HepG2 (cell line): ENCODE data around the gene DALRD3. TPM values are rescaled to one million over a fixed set of nuclear protein-coding genes. Genes with fewer than 3 reads are reported as not detected.

Experiments used
- ATF1 ChIP-seq: IDR thresholded peaks from 2 replicates; pipeline ENCODE4 v1.6.1; 2016; ENCODE audit warnings: mild to moderate bottlenecking, control low read depth
- BRCA1 ChIP-seq: sonication (generic); formaldehyde crosslinking; IDR thresholded peaks from 2 replicates; pipeline ENCODE4 v1.4.0; 2020; ENCODE audit warnings: missing genetic modification reagents
- CEBPZ ChIP-seq: IDR thresholded peaks from 2 replicates; pipeline ENCODE4 v1.6.1; 2012; ENCODE audit warnings: low read length, improper control_type of control experiment
- DBP ChIP-seq: sonication (generic); formaldehyde crosslinking; IDR thresholded peaks from 2 replicates; pipeline ENCODE4 v1.4.0; 2020; ENCODE audit warnings: missing genetic modification reagents; ENCODE audit errors: not compliant biosample characterization
- ETV6 ChIP-seq: sonication (generic); formaldehyde crosslinking; conservative IDR thresholded peaks from 2 replicates; pipeline ENCODE4 v1.4.0; 2020; ENCODE audit warnings: missing genetic modification reagents
- HNF4G ChIP-seq, 2 experiments: sonication (generic) in 1 of 2; formaldehyde crosslinking in 1 of 2; IDR thresholded peaks; 2 replicates each; pipeline versions ENCODE4 v1.4.0 to v1.6.1; 2011 to 2020; ENCODE audit warnings: borderline replicate concordance in 2 of 2, low read depth in 2 of 2, mild to moderate bottlenecking in 2 of 2, low read length in 1 of 2, missing genetic modification reagents in 1 of 2, moderate library complexity in 1 of 2
- JUNB ChIP-seq: sonication (generic); formaldehyde crosslinking; IDR thresholded peaks from 2 replicates; pipeline ENCODE4 v1.8.0; 2022; ENCODE audit warnings: missing genetic modification reagents, mild to moderate bottlenecking, borderline replicate concordance
- JUND ChIP-seq: sonication (generic); formaldehyde crosslinking; IDR thresholded peaks from 2 replicates; pipeline ENCODE4 v1.8.0; 2022; ENCODE audit warnings: mild to moderate bottlenecking, missing genetic modification reagents
- MBNL3 ChIP-seq: fragments of 250-450 bp; sonication (Bioruptor Pico); conservative IDR thresholded peaks from 2 replicates; pipeline ENCODE4 v1.8.0; 2022; ENCODE audit warnings: mild to moderate bottlenecking, inconsistent platforms
- MXI1 ChIP-seq: IDR thresholded peaks from 3 replicates; pipeline ENCODE4 v1.6.1; 2012; ENCODE audit warnings: low read depth, low read length, inconsistent platforms, borderline replicate concordance
- SETDB1 ChIP-seq: sonication (generic); formaldehyde crosslinking; IDR thresholded peaks from 2 replicates; pipeline ENCODE4 v1.5.1; 2020; ENCODE audit warnings: missing genetic modification reagents, mild to moderate bottlenecking, borderline replicate concordance
- SP140L ChIP-seq: sonication (generic); formaldehyde crosslinking; IDR thresholded peaks from 2 replicates; pipeline ENCODE4 v1.4.0; 2020; ENCODE audit warnings: missing genetic modification reagents, borderline replicate concordance
- ZNF264 ChIP-seq: sonication (generic); formaldehyde crosslinking; IDR thresholded peaks from 2 replicates; pipeline ENCODE4 v1.4.0; 2020; ENCODE audit warnings: missing genetic modification reagents
- ZNF619 ChIP-seq: sonication (generic); formaldehyde crosslinking; IDR thresholded peaks from 2 replicates; pipeline ENCODE4 v1.4.0; 2020; ENCODE audit warnings: mild to moderate bottlenecking, missing genetic modification reagents
- ZSCAN21 ChIP-seq: sonication (generic); formaldehyde crosslinking; IDR thresholded peaks from 2 replicates; pipeline ENCODE4 v1.8.0; 2022; ENCODE audit warnings: mild to moderate bottlenecking, missing genetic modification reagents, moderate library complexity, borderline replicate concordance
- polyA plus RNA-seq, 8 experiments: library from polyadenylated mRNA; depleted of rRNA in 3 of 8; stranded (reverse) in 7 of 8; unstranded in 1 of 8; fragments of >200 nt; fragmentation: Illumina TruSeq in 4 of 8; extraction: Trizol in 4 of 8; gene quantifications; 2 replicates each; pipeline versions ENCODE4 v1.2.1 to v1.2.3, GENCODE V29; 2011 to 2016; ENCODE audit warnings: low read depth in 4 of 8, missing spikeins in 1 of 8, mixed read lengths in 1 of 8; ENCODE audit not compliant: insufficient read depth in 1 of 8
- total RNA-seq, 5 experiments: library from RNA; depleted of rRNA; stranded (reverse); fragments of >200 nt; fragmentation: Illumina TruSeq; extraction: Trizol; gene quantifications; 2 replicates each; pipeline ENCODE4 v1.2.3, GENCODE V29; 2016; ENCODE audit warnings: low read depth in 1 of 5
- TF ChIP-seq, protein P1 (sequence below): sonication (generic); formaldehyde crosslinking; IDR thresholded peaks from 2 replicates; pipeline ENCODE4 v1.8.0; 2022; ENCODE audit warnings: mild to moderate bottlenecking, missing genetic modification reagents, borderline replicate concordance
- TF ChIP-seq, protein P2 (sequence below): sonication (generic); formaldehyde crosslinking; IDR thresholded peaks from 2 replicates; pipeline ENCODE4 v1.8.1; 2023; ENCODE audit warnings: mild to moderate bottlenecking, missing genetic modification reagents, borderline replicate concordance
- TF ChIP-seq, protein P3 (sequence below): fragments of 450-650 bp; IDR thresholded peaks from 2 replicates; pipeline ENCODE4 v1.6.1; 2017; ENCODE audit warnings: mild to moderate bottlenecking

Gene DALRD3
- total and polyA plus RNA-seq, 2 of the 13 experiments (the other 11 are each of a cell fraction or from before 2014, with no cell fraction given) = 19.9 to 36.5 TPM

- TF ChIP-seq CEBPZ (no peak), BRCA1 (CRISPR knock-in tag) (peak; percentile 83; the same call in 1 of the 2 replicates), ZSCAN21 (CRISPR knock-in tag) (peak; percentile 92; the same call in 1 of the 2 replicates), JUNB (CRISPR knock-in tag) (no peak), SETDB1 (CRISPR knock-in tag) (no peak), ZNF619 (peak; percentile 86; the same call in 1 of the 2 replicates), MXI1 (peak; percentile 81; the same call in 1 of the 3 replicates), SP140L (CRISPR knock-in tag) (no peak), HNF4G (IDR thresholded peaks at IDR 0.05; ENCODE audit: borderline replicate concordance, low read depth, low read length) (peak; percentile 34; the same call in 1 of the 2 replicates), HNF4G (CRISPR knock-in tag; IDR thresholded peaks at IDR 0.05; ENCODE audit: borderline replicate concordance, low read depth) (no peak), ZNF264 (CRISPR knock-in tag) (peak; percentile 45; the same call in 1 of the 2 replicates), ATF1 (peak; percentile 94), ETV6 (CRISPR knock-in tag) (no peak; the same call in 1 of the 2 replicates), DBP (CRISPR knock-in tag) (peak; percentile 74), MBNL3 (CRISPR knock-in tag) (no peak; the same call in 1 of the 2 replicates), JUND (CRISPR knock-in tag) (peak; percentile 73; the same call in 1 of the 2 replicates)
- TF ChIP-seq, protein P1, sequence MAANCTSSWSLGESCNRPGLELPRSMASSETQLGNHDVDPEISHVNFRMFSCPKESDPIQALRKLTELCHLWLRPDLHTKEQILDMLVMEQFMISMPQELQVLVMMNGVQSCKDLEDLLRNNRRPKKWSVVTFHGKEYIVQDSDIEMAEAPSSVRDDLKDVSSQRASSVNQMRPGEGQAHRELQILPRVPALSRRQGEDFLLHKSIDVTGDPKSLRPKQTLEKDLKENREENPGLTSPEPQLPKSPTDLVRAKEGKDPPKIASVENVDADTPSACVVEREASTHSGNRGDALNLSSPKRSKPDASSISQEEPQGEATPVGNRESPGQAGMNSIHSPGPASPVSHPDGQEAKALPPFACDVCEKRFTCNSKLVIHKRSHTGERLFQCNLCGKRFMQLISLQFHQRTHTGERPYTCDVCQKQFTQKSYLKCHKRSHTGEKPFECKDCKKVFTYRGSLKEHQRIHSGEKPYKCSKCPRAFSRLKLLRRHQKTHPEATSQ = peak; percentile 28; the same call in 1 of the 2 replicates
- TF ChIP-seq, protein P2, sequence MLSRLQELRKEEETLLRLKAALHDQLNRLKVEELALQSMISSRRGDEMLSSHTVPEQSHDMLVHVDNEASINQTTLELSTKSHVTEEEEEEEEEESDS (CRISPR knock-in tag) = no peak
- TF ChIP-seq, protein P3, sequence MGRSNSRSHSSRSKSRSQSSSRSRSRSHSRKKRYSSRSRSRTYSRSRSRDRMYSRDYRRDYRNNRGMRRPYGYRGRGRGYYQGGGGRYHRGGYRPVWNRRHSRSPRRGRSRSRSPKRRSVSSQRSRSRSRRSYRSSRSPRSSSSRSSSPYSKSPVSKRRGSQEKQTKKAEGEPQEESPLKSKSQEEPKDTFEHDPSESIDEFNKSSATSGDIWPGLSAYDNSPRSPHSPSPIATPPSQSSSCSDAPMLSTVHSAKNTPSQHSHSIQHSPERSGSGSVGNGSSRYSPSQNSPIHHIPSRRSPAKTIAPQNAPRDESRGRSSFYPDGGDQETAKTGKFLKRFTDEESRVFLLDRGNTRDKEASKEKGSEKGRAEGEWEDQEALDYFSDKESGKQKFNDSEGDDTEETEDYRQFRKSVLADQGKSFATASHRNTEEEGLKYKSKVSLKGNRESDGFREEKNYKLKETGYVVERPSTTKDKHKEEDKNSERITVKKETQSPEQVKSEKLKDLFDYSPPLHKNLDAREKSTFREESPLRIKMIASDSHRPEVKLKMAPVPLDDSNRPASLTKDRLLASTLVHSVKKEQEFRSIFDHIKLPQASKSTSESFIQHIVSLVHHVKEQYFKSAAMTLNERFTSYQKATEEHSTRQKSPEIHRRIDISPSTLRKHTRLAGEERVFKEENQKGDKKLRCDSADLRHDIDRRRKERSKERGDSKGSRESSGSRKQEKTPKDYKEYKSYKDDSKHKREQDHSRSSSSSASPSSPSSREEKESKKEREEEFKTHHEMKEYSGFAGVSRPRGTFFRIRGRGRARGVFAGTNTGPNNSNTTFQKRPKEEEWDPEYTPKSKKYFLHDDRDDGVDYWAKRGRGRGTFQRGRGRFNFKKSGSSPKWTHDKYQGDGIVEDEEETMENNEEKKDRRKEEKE = no peak
Measured at GRCh38 chr3:49028673-49029562, 10.5 kb upstream of the DALRD3 start, which contains the start of gene IMPDH2 (continued).
